ENCODE results near the gene ADAMTS8.

GRCh38 chr11:130380778-130381177 is 47.6 kb downstream of the ADAMTS8 start:
- TF ChIP-seq CTCF (conservative IDR thresholded peaks at IDR 0.05), result no peak
- no peak for TF ChIP-seq ZFX (IDR thresholded peaks at IDR 0.05)
